Lung (tissue), 12 donors: ENCODE data around the gene MYOM1. TPM values are rescaled to one million over a fixed set of nuclear protein-coding genes. Genes with fewer than 3 reads are reported as not detected.

Source experiments
- ATAC-seq: fragments of 200-7000 bp; cut with Tn5 transposase; one replicate; pipeline ENCODE4 v1.9.1; 2020; ENCODE audit warnings: moderate number of reproducible peaks; ENCODE audit not compliant: insufficient read depth, low FRiP score
- DNase-seq, 3 donors: peaks; one replicate each; pipeline ENCODE4 v3.0.0-alpha.2; 2013 to 2017
- H3K27ac ChIP-seq, 2 donors: one replicate each; pipeline ENCODE4 v1.5.1; 2013; ENCODE audit warnings: mild to moderate bottlenecking in 2 of 2, moderate library complexity in 2 of 2, control low read depth in 1 of 2, inconsistent platforms in 1 of 2, low read depth in 1 of 2, low read length in 1 of 2
- H3K27me3 ChIP-seq, 3 donors: one replicate each; pipeline ENCODE4 v1.5.1; 2013; ENCODE audit warnings: low read length in 2 of 3; ENCODE audit not compliant: control insufficient read depth in 3 of 3, insufficient read depth in 3 of 3
- H3K36me3 ChIP-seq, 4 donors: one replicate each; pipeline ENCODE4 v1.5.1; 2013; ENCODE audit warnings: low read length in 4 of 4, mild to moderate bottlenecking in 1 of 4, moderate library complexity in 1 of 4; ENCODE audit not compliant: control insufficient read depth in 4 of 4, insufficient read depth in 4 of 4
- H3K4me1 ChIP-seq, 5 donors: one replicate each; pipeline ENCODE4 v1.5.1; 2013; ENCODE audit warnings: low read length in 5 of 5, mild to moderate bottlenecking in 2 of 5, moderate library complexity in 1 of 5; ENCODE audit not compliant: control insufficient read depth in 5 of 5, insufficient read depth in 5 of 5
- H3K4me3 ChIP-seq: one replicate; pipeline ENCODE4 v1.5.1; 2013; ENCODE audit warnings: mild to moderate bottlenecking, control low read depth, moderate library complexity
- H3K9ac ChIP-seq, 2 donors: one replicate each; pipeline ENCODE4 v1.5.1; 2013; ENCODE audit warnings: low read length in 2 of 2, control low read depth in 1 of 2; ENCODE audit not compliant: insufficient read depth in 1 of 2
- H3K9me3 ChIP-seq, 4 donors: one replicate each; pipeline ENCODE4 v1.5.1; 2013; ENCODE audit warnings: low read length in 3 of 4, mild to moderate bottlenecking in 1 of 4, moderate library complexity in 1 of 4; ENCODE audit not compliant: control insufficient read depth in 4 of 4, insufficient read depth in 3 of 4
- CTCF ChIP-seq: IDR thresholded peaks from 2 replicates; pipeline ENCODE4 v1.5.1; 2012; ENCODE audit warnings: mild to moderate bottlenecking; ENCODE audit errors: control extremely low read depth, extremely low read depth
- WGBS, 2 donors: extraction: QIAGEN DNeasy Blood & Tissue Kit; methylation state at CpG; one replicate each; pipeline ENCODE4 v1.1.7; 2013; 5-methylcytosine and 5-hydroxymethylcytosine counted together
- polyA plus RNA-seq, 2 donors: library from polyadenylated mRNA; stranded (reverse); fragments of 200-250 nt; gene quantifications; one replicate each; pipeline ENCODE4 v1.2.1, GENCODE V29; 2013
- total RNA-seq, 2 donors: library from RNA; depleted of rRNA in 1 of 2; stranded (reverse); fragments of >200 nt in 1 of 2; gene quantifications; one replicate each; pipeline ENCODE4 v1.2.1, GENCODE V29; 2014 to 2021
- donor health status: control.
- donor health status: control.
- donor health status: Bipolar disorder and iron deficiency.
- donor health status: healthy.
- donor health status: DM: yes; HTN: yes; CAD: no.

The MYOM1 gene
- total and polyA plus RNA-seq, 4 donors = 0.61 to 4.6 (median 1.3) TPM

- Histone ChIP-seq H3K27ac (no peak overlapping the region), H3K9ac (no peak overlapping the region), H3K36me3 (no peaks in the 10 kb centered on the region), H3K4me1 (peaks cover 0 to 8% (median 0%) of the 10 kb centered on the region in 5 donors), H3K4me3 (no peak overlapping the region), H3K27me3 (peaks cover 0 to 4% (median 0%) of the 10 kb centered on the region in 3 donors), H3K9me3 (no peaks in the 10 kb centered on the region)
- DNase-seq (no peak), ATAC-seq (no peak)
- WGBS, 2 donors = 85 to 89% methylated on average over 9 of the region's 9 CpGs
- TF ChIP-seq CTCF = no peak
Observed at GRCh38 chr18:3056311-3056710, 163.5 kb downstream of the MYOM1 start.

GRCh38 chr18:3055816-3056215 is 164.0 kb downstream of the MYOM1 start:
- Histone ChIP-seq H3K36me3 (no peaks in the 10 kb centered on the region), H3K4me3 (no peak overlapping the region), H3K27ac (no peak overlapping the region), H3K27me3 (peaks cover 0 to 4% (median 0%) of the 10 kb centered on the region in 3 donors), H3K9ac (no peak overlapping the region), H3K4me1 (peaks cover 0 to 5% (median 0%) of the 10 kb centered on the region in 5 donors), H3K9me3 (no peaks in the 10 kb centered on the region)
- no peak for DNase-seq
- WGBS, 2 donors = 87 to 90% methylated on average over 4 of the region's 4 CpGs
- ATAC-seq = no peak
- no peak for TF ChIP-seq CTCF

GRCh38 chr18:3055186-3055728 is 164.5 kb downstream of the MYOM1 start:
- DNase-seq (peak in 2 of 3 donors; percentile 73 to 77), ATAC-seq (no peak)
- H3K27ac ChIP-seq = no peak overlapping the region
- WGBS, 2 donors = 75 to 79% methylated on average over 4 of the region's 4 CpGs
- H3K27me3 ChIP-seq = peaks cover 0 to 4% (median 0%) of the 10 kb centered on the region in 3 donors
- no peaks in the 10 kb centered on the region for H3K9me3 ChIP-seq
- no peak overlapping the region for H3K4me3 ChIP-seq
- no peak for TF ChIP-seq CTCF
- no peak overlapping the region for H3K9ac ChIP-seq
- H3K4me1 ChIP-seq = peaks cover 0 to 5% (median 0%) of the 10 kb centered on the region in 5 donors
- no peaks in the 10 kb centered on the region for H3K36me3 ChIP-seq

DNA sequence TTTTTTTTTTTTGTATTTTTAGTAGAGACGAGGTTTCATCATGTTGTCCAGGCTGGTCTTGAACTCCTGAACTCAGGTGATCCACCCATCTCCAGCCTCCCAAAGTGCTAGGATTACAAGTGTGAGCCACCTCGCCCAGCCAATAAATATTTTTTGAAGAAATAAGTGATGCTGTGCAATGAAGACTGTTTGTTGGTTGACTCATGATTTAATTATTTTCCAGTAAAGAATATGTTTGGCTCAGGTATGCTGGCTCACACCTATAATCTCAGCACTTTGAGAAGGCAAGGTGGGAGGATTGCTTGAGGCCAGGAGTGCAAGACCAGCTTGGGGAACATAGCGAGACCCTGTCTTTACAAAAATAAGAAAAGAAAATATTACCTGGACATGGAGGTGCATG is 165.0 kb downstream of the MYOM1 start:
- WGBS, 2 donors = 90 to 93% methylated on average over 3 of the region's 3 CpGs
- peaks cover 0 to 4% (median 0%) of the 10 kb centered on the region in 3 donors for H3K27me3 ChIP-seq
- DNase-seq (no peak), ATAC-seq (no peak)
- TF ChIP-seq CTCF = no peak
- H3K4me3 ChIP-seq = no peak overlapping the region
- peaks cover 0 to 5% (median 0%) of the 10 kb centered on the region in 5 donors for H3K4me1 ChIP-seq
- H3K9me3 ChIP-seq = no peaks in the 10 kb centered on the region
- no peak overlapping the region for H3K9ac ChIP-seq
- no peak overlapping the region for H3K27ac ChIP-seq
- no peaks in the 10 kb centered on the region for H3K36me3 ChIP-seq
